GM18520 (cell line): Measurements from ENCODE around the gene SDHAF1.
"Not testable (repeated sequence)": the region's sequence is repeated elsewhere in the genome, so short reads cannot be mapped to it uniquely, and the experiment has no call there.

Experiments used
- ATAC-seq: cut with Tn5 transposase; IDR thresholded peaks from one replicate; pipeline ENCODE4 v1.9.1; 2021; ENCODE audit not compliant: unreplicated experiment

SDHAF1 gene

DNA sequence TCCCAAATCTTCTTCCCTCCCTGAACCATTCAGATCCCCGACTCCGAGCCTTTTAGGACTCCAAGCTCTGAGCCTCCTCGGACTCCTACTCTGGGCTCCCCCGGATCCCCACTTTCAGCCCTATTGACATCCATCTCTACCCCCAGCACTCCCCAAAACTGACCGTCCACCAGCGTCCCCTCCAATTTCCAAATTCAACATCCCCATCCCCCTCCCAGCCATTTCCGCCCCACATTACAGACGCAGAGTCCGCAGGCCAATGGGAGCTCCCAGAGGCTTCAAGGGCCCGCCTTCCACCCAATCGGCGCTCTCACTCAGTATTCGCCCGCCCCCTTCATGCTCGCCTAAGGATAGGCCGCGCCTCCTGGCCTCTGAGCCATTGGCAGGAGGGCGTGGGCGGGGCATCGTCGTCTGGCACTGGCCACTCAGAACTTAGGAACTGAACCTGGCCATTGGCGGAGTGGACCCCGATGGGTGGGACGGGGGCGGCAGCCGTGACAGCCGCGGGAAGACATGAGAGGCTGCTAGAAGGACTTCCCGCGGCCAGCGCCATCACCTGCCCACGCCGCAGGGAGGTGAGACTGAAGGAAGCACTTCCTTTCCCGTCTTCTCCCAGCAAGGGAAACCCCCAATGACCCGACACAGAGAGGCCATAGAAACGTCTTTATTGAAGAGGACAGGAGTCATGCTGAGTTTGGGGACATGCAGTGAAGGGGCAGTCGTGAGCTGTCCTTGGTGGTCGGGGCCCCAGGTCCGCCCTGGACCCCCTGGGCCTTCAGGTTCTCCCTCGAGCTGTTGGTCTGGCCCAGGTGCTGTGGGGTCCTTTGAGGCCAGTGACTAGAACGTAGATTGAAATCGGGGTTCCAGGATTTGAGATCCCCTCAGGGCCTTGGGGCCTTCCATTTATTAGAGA, 19.3 kb downstream of the SDHAF1 start, which contains the start of gene ALKBH6:
TSS of gene ALKBH6 (minus strand) at position 202 of the 913 bp plus-strand sequence. CDS start 816 bp downstream, outside the sequence.
- ATAC-seq: peak; percentile 94

DNA sequence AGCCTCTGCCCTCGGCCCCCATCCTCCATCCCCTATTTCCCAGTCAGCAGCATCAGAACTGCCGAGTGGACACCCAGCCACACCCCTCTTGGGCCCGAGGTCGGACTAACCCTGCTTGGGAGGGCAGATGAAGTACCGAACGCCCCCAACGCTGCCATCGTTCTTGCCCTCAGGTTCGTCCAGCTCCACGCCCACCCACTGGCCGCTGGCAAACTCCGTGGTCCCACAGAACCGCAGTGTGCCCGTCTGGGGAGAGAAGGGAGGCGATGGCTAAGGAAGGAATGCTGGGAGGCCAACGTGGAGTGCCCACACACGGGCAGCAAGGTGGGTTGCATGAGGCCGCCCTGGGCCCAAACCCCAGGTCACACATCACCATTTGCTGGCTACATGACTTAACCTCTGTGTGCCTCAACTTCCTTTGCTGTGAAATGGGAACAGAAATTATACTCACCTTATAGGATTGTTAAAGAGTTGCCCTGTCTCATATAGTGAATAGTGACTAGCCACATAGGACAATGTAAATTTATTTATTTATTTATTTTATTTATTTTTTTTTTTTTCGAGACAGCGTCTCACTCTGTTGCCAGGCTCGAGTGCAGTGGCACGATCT, 24.2 kb downstream of the SDHAF1 start:
- ATAC-seq: no peak

DNA sequence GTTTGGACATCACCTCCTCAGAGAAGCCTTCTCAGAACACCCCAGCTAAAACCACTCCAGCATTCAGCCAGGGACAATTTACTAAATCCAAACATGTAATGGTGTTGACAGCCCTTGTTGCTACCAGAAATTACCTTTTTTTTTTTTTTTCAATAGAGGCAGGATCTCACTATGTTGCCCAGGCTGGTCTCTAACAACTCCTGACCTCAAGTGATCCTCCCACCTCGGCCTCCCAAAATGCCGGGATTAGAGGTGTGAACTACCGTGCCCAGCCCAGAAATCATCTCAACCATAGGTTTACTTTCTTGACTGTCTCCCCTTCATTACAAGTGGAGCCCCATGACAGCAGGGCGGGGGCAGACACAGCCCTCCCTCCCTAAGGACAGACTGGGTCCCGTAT, 28.4 kb downstream of the SDHAF1 start:
- ATAC-seq: no peak

DNA sequence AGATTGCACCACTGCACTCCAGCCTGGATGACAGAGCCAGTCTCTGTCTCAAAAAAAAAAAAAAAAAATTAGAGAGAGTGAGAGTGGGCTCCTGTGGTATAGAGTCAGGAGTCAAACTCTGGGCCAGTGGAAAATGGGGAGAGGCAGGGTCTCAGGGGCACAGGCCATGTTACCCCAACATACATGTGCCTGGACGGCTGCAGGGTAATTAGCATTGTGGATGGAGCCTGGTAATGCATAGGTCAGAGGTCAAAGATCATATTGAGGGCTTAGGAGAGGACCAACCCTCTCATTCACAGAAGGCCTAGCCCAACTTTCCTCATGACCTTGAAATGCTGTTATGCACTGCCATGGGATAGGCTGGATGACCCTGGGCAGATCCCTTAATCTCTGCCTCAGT, 30.6 kb downstream of the SDHAF1 start:
- no peak for ATAC-seq

DNA sequence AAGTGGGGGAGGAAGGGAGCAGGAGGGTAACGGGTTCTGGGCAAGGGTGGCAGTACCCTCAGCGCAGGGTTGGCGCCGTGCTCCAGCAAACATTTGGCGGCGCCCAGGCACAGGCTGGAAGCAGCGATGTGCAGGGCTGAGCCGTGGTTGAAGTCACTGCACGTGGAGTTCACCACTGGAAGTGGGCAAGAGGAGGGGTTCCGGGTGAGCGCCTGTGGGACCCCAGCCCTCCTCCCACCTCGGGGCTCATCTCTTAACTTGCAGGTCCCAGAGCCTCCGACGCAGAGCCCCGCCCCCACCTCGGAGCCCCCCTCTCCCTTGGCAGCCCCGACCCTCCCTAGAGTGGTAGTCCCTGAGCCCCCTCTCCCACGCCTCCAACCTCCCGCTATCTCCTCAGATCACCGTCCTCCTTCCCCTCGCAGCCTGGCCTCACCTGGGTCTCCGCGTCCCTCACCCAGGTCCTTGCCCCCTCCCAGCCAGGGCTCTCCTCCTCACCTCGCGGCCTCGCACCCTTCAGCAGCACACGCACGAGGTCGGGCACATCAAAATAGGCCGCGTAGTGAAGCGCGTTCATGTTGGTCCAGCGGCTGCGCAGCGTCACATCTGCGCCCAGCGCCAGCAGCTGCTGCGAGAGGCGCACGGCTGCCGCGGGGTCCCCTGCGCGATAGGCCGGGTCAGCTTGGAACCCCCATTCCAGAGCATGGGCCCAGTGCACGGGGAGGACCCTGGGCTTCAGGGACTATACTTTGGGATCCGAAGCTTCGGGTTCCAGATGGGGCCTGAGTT, 31.3 kb downstream of the SDHAF1 start:
- ATAC-seq: no peak

DNA sequence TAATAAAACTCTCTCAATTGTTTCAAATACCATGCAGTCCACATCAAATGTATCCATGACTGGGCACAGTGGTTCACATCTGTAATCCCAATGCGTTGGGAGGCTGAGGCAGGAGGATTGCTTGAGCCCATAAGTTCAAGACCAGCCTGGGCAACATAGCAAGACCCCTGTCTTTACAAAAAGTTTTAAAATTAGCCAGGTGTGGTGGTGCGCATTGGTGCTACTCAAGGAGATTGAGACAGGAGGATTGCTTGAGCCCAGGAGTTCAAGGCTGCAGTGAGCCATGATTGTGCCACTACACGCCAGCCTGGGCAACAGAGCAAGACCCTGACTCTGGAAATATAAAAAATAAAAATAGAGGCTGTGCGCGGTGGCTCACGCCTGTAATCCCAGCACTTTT, 32.7 kb downstream of the SDHAF1 start:
- no peak for ATAC-seq

DNA sequence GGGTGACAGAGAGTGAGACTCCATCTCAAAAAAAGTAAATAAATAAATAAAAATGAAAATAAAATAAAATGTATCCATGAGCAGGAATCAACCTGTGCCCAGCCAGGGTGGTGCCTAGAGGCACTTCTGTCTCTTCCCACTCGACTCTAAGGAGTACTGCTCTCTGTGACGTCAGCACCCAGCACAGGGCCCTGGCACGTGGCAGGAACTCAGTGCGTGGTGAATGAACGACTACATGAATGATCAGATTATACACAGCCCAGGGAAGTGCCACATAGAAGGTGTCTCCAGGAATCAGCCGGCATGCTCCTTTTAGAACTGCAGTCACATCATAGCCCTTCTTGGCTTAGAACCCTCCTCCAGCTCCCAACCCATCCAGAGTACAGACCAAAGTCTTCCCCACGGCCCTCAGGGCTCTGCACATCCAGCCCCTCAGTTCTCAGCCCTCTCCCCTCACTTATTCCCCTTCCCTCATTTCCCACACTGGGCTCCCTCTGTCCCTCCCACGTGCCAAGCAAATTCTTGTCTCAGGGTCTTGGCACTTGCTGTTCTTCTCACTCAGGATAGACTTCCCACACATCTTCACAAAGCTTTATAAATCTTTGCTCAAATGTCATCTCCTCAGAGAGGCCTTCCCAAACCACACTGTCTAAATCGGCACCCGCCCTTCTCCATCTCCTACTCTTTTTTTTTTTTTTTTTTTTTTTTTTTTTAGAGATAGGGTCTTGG, 33.5 kb downstream of the SDHAF1 start:
- ATAC-seq: no peak

DNA sequence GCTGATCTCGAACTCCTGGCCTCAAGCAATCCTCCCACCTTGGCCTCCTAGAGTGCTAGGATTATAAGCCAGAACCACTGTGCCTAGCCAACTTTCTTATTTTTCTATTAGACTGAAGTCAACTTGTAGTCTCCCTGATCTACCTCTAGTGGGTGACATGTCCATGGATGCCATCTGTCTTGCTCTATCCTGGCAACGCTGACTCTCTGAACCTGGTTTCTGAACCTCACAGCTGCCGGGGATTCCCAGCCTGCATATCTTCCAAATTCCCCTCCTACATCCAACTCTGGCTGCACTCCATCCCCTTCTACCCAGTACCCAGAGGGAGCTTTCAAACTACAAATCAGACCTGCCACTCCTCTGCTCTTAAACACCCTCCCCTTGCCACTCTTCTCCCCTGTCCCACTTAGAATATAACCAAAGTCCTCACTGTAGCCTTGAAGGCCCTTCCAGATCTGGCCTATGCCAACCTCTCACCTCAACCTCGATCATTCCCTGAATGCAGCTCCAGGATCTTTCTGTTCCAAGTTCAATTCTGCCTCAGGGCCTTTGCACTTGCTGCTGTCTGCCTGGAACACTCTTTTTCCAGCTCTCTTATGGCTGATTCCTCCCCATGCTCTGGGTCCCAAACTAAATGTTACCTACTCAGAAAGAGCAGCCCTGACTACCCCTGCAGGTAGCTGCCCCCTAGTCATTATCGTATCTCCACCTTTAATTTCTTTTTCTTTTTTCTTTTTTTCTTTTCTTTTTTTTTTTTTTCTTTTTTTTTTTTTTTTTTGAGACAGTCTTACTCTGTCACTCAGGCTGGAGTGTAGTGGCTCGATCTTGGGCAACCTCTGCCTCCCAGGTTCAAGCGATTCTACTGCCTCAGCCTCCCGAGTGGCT, 35.5 kb downstream of the SDHAF1 start:
- no peak for ATAC-seq

DNA sequence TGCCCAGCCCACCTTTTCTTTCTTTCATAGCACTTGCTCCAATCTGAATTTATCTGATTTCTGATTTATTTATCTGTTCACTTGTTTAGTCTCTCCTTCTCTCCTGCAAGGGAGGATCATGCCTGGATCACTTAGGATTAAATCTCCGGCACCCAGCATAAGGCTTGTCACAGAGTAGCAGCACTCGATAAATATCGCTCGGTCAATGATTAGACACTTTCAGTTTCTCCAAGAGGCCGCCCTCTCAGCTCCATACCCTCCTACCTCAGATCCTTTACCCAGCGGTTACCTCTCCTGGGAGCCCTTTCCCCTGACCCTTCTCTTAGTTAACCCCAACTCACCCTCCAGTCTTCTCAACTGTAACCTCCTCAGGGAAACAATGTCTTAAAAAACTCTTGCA, 36.3 kb downstream of the SDHAF1 start:
- no peak for ATAC-seq

DNA sequence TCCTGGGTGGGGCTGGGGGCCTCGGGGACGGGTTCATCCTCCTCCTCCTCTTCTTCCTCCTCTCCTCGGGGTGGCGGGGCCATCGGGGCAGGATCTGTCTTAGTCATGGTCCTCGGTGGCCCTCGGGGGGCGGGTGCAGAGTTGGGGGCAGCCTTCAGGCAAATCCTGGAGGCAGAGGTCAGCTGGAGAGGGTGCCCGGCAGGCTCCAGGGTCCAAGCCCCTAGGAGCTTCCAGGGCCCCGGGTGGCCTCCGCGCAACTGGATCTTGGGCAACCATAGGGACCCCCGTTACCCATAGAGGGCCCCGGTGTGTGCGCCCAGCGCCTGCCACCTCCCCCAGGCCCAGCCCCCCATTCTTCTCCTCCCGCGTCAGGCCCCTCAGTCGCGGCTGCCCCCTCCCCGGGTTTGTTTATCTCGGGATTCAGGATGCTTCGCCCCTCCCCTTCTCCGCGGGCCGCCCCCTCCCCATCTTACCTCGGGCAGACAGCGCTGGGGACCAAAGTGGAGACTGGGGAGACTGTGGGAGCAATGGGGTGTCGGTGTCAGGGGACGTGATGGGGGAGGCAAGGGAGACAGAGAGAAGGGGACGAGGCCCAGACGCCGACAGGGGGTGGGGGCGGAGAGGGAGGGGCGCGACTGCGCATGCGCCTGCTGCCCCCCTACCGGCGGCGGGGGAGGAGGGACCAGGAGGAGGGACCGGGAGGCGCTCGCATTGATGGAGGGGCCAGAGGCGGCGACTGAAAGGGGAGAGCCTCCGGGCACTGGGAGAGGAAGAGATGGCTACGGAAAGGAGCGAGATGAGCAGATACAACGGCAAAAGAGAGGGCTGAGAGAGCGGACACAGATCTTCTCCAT, 37.5 kb downstream of the SDHAF1 start, which contains the start of gene CLIP3:
TSS of gene CLIP3 (minus strand) at position 623 of the 854 bp plus-strand sequence. CDS start at position 107, 516 bp downstream.
- no peak for ATAC-seq

DNA sequence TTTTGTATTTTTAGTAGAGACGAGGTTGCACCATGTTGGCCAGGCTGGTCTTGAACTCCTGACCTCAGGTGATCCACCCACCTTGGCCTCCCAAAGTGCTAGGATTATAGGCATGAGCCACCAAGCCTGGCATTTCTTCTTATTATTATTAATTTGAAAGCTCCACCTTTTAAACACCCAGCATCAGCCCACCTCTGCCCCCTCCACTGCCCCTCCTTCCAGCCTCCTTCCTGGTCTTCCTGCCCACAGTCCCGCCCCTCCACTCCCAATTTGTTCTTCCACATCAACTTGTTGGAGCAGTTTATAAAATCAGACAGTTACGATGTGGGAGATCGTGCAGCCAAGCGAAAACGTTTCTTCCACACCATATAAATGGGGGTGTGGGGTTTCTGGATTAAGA, 45.5 kb downstream of the SDHAF1 start:
- no peak for ATAC-seq

DNA sequence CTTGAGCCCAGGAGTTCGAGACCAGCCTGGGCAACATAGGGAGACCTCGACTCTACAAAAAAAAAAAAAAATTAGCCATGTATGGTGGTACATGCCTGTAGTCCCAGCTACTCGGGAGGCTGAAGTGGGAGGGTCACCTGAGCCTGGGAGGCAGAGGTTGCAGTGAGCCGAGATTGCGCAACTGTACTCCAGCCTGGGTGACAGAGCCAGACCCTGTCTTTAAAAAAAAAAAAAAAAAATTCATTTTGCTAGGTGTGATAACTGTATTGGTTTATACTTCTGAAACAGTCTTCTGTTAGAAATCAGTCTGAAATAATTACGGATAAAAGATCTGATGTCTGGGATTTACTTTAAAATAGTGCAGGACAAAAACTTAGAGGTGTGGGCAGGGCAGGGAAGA, 46.1 kb downstream of the SDHAF1 start:
- ATAC-seq: not testable (repeated sequence)

DNA sequence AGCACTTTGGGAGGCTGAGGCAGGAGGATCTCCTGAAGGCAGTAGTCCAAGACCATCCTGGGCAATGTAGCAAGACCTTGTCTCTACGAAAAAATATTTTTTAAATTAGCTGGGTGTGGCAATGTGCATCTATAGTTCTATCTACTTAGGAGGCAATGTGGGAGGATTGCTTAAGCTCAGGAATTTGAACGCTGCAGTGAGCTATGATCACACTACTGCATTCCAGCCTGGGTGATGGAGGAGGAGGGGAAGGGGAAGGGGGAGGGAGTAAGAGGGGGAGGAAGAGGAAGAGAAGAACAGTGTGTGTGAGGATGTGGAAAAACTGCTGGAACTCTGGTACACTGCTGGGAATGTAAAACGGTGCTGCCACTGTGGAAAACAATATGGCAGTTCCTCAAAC, 46.8 kb downstream of the SDHAF1 start:
- no peak for ATAC-seq

DNA sequence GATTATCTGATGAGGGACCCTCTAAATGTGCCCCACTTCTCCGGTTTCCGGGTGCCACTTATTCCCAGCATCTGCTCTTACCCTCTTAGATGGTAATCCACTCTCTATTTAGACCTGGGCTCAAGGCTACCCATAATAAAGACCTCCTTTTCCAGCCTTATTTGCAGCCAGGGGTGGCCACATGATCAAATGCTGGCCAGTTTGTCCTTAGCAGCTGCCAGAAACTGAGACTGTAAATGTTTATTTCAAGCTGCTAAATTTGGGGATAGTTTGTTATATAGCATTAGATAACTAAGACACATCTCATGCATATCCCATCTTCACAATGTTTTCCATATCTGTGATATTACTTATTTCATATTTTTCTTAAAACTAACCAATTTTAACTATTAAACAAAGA, 49.0 kb downstream of the SDHAF1 start:
- ATAC-seq: no peak
